22Rv1 (cell line): ENCODE data around the gene ZNF22.

ENCODE experiments used
- H3K27ac ChIP-seq: fragments of 450-650 bp; 2 replicates; pipeline ENCODE4 v1.5.1; 2017
- ZFX ChIP-seq: fragments of 450-650 bp; IDR thresholded peaks from 2 replicates; pipeline ENCODE4 v1.6.1; 2017; ENCODE audit warnings: antibody characterized with exemption, borderline replicate concordance
- TF ChIP-seq, protein P1 (sequence below): fragments of 450-650 bp; IDR thresholded peaks from 2 replicates; pipeline ENCODE4 v1.5.1; 2017; ENCODE audit warnings: mild to moderate bottlenecking

Gene ZNF22

GRCh38 chr10:44983066-44983894 is 17.4 kb upstream of the ZNF22 start:
- TF ChIP-seq, protein P1, sequence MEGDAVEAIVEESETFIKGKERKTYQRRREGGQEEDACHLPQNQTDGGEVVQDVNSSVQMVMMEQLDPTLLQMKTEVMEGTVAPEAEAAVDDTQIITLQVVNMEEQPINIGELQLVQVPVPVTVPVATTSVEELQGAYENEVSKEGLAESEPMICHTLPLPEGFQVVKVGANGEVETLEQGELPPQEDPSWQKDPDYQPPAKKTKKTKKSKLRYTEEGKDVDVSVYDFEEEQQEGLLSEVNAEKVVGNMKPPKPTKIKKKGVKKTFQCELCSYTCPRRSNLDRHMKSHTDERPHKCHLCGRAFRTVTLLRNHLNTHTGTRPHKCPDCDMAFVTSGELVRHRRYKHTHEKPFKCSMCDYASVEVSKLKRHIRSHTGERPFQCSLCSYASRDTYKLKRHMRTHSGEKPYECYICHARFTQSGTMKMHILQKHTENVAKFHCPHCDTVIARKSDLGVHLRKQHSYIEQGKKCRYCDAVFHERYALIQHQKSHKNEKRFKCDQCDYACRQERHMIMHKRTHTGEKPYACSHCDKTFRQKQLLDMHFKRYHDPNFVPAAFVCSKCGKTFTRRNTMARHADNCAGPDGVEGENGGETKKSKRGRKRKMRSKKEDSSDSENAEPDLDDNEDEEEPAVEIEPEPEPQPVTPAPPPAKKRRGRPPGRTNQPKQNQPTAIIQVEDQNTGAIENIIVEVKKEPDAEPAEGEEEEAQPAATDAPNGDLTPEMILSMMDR = no peak
- no peak for TF ChIP-seq ZFX
- no peak overlapping the region for H3K27ac ChIP-seq

DNA sequence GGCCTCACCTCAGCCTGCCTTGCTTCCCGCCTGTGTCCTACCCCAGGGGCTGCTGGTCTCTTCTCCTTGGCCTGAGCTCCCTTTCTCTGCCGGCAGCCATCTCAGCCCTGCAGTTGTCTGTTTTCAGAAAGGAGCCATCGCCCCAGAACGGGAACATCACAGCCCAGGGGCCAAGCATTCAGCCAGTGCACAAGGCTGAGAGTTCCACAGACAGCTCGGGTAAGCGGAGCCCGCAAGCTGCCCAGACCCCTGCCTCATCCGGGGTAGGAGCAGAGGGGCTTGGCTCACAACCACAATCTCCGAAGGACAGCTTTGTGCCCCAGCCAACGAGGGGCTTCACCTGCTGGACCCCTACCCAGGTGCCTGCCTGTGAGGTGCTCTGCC is 16.8 kb upstream of the ZNF22 start:
- TF ChIP-seq, protein P1 = no peak
- TF ChIP-seq ZFX = no peak
- no peak overlapping the region for H3K27ac ChIP-seq

DNA sequence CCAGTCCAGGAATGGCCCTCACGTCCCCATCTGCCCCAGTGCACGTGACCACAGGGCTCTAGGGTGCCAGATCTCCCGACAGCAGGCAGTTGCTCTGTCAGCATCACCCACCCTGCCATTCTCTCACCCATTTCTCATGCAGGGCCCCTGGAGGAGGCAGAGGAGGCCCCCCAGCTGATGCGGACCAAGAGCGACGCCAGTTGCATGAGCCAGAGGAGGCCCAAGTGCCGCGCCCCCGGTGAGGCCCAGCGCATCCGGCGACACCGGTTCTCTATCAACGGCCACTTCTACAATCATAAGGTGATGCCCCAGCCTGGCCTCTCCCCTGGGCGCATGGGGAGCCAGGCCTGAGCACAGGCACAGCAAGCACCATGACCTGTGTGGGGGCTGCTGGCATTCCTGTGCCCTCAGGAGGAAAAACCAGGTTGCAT is 16.0 kb upstream of the ZNF22 start:
- TF ChIP-seq, protein P1 = no peak
- TF ChIP-seq ZFX = no peak
- no peak overlapping the region for H3K27ac ChIP-seq

DNA sequence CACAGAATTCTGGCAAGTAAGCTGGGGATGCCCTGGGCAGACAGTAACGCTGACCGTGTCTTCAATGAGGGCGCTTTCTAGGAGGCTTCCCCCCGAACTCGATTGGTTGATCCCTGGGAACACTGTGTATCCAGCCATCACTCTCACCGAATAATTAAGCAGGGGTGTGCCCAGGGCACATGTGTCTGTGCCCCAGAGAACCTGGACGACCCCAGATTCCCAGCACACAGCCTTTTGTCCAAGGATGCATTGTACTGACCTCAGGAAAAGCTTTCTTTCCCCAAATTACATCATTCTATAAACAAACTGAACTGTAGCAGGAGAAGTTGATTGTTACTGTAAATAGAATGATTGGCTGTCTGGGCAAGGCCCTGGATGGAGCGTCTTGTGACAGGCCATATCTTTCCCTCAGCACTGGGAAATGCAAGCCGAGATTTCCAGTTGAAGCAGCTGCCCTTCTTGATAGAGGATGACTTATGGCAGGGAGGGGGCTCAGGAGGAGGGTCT is 15.5 kb upstream of the ZNF22 start:
- TF ChIP-seq ZFX = no peak
- TF ChIP-seq, protein P1 = no peak
- H3K27ac ChIP-seq = no peak overlapping the region

DNA sequence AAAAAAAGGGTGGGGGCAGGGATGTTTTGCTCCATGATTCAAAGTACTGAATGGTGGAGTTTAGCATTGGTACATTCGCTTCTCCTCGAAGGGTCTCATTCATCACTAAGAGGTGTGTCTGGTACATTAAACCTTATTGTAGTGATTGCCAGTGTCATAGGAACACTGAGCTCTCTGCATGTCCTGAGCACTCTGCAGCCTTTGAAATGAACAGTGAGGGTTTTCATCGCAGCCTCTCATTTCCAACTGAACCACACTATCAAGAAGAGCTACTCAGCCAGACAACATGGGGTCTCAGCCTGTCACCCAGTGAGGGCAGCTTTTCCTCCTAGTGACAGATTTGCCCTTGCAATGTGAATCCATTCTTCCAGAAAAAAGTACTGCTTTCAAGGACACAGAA is 14.5 kb upstream of the ZNF22 start:
- H3K27ac ChIP-seq = no peak overlapping the region
- TF ChIP-seq ZFX = no peak
- TF ChIP-seq, protein P1 = no peak

GRCh38 chr10:44986670-44987069 is 14.1 kb upstream of the ZNF22 start:
- H3K27ac ChIP-seq = no peak overlapping the region
- no peak for TF ChIP-seq ZFX
- TF ChIP-seq, protein P1 = no peak

- no peak for TF ChIP-seq ZFX
- TF ChIP-seq, protein P1 = no peak
- H3K27ac ChIP-seq = no peak overlapping the region
These were observed 11.7 kb upstream of the ZNF22 start for GRCh38 chr10:44988957-44989585.
